Measurements from ENCODE around the gene SMIM35.
A peak's percentile ranks its signal among the peaks of the same experiment; 100 is the strongest.
"Not testable (repeated sequence)": the region's sequence is repeated elsewhere in the genome, so short reads cannot be mapped to it uniquely, and the experiment has no call there.

The SMIM35 gene

GRCh38 chr11:117978291-117978910, 108.4 kb downstream of the SMIM35 start:
- not testable (repeated sequence) for DNase-seq

- not testable (repeated sequence) for DNase-seq
Measured at GRCh38 chr11:117977612-117978264, 109.0 kb downstream of the SMIM35 start.

- DNase-seq = no peak
Measured at GRCh38 chr11:117977029-117977428, 109.7 kb downstream of the SMIM35 start.

- no peak for DNase-seq
Measured at GRCh38 chr11:117976445-117976844, 110.3 kb downstream of the SMIM35 start.

DNA sequence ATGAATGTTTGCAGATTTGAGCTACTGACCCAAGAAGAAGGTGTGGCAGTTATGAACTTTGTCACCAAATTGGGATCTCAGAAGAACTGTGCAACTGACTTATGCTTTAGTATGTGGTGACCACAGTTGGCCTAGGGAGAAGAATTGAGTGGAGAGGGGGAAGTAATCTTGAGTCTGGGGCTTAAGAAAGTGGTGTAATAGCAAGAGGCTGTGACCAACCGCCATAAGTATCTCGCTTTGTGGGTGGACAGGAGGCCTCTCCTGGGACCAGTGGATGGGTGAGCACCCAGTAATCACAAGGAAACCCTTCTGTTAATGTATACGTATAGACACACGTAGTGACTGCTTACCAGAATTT, 113.3 kb downstream of the SMIM35 start:
- no peak for DNase-seq

DNA sequence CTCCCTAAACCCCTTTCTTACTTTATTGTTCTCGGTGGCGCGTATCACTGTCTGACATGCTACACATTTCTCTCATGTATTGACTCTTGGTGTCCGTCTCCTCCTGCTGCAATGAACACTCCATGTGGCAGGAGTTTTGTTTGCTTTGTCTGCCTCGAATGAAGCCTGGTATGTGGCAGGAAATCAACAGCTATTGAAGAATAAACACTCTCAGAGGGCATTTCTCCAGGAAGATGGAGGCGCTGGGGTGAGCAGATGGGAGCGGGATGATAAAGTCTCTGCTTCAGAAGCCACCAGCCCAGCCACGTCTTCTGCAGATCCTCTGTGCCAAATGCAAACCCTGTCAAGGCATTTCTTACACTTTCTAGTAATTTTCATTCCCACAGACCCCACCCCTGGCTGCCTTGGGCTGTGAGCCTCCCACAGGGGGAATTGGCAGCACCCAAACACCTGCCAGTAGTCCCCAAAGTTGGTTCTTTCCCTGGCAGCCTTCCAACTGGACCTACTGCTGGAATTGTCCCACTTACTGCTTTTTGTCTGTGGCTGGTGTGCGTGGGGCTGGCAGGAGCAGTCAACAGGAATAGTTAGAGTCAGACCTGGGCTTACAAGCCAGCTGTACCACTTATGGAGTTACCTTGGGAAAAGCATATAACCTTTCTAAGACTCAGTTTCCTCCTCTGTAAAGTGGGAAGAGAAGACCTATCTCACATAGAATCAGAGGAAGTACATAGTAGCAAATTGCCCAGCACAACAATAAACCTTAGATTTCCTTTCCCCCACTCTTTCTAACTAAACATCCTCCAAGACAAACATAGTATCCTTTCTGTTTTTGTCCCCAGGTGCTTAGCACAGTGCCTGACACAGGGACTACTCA, 113.9 kb downstream of the SMIM35 start:
- no peak for DNase-seq

GRCh38 chr11:117972044-117972443, 114.7 kb downstream of the SMIM35 start:
- DNase-seq = no peak

GRCh38 chr11:117970400-117971024, 116.3 kb downstream of the SMIM35 start:
- DNase-seq = peak; percentile 68

DNA sequence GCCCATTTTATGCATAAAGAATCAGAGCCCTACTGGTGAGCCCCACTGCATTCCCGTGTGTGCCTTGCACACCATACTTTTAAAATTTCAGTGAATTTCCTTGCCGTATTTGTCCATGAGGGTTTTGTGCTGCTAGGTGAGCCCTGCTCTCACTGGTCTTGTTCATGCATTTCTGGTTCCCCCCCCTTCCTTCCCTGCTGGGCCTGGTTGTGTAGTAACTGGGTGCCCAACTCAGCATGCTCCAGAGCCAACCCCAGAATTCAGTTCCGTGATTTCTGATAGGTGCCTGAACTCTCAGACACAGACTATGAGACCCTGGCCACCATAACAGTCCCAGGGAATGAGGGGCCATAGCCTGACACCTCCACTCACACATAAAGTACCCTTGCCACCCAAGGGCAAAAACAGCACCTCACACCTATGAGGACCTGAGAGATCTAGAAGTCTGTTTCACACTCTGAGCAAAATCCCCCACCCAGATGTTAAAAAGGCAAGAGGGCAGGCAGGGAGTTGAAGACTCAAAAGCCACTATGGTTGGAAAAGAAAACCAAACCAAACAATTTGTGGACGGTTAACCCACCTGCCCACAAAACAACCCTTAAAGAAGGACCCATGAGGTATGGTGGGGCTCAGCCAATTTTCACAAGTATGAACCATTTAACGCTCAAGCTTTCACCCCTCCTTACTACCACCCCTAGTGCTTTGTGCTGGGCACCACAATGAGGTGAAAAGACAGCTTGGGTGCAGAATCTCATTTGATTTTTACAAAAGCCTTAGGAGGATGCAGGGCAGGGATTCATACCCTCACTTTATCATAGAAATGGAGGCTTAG, 117.4 kb downstream of the SMIM35 start:
- no peak for DNase-seq

GRCh38 chr11:117966908-117967307, 119.9 kb downstream of the SMIM35 start:
- DNase-seq = no peak

DNA sequence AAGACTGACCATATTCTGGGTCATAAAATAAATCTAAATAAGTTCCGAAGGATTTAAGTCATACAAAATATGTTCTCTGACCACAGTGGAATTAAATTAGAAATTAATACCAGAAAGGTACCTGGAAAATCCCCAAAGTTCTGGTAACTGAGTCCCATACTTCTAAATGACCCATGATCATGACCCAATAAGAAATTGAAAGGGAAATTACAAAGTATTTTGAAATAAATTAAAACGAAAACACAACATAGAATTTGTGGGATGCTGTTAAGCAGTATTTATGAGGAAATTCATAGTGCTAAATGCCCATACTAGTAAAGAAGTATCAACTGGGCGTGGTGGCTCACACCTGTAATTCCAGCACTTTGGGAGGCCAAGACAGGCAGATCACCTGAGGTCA, 123.9 kb downstream of the SMIM35 start:
- DNase-seq = no peak

- no peak for DNase-seq
Measured at GRCh38 chr11:117961896-117962295, 124.9 kb downstream of the SMIM35 start.

- DNase-seq = no peak
Measured at GRCh38 chr11:117960406-117960805, 126.4 kb downstream of the SMIM35 start.

DNA sequence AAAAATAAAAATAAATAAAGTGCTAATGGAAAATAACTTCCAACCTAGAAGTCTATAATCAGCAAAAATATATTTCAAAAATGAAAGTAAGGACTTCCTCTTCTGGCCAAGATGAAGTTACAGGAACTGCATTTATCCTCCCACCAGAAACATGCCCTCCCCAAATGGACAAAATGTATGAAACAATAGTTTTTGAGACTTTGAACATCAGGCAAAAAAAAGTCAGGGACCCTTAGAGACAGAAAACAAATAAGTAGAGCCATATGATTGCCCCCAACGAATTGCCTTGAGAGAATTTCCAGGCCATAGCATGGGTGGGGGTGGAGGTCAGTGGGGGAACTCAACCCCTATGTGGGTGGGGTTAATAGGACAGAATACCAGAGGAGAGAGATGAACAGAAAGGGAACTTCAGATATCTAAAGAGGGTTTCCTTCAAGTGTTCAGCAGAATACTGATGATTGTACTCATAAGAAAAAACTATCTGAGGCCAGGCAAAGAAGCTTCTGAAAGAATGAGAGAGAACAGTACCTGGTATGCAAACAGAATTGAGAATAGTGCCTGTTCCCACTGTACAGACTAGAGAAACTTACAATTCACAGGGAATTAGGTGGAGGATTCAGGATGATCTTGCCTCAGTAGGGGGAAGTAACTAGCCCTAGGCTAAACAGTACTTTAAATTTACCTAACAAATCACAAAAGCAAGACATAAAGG, 127.2 kb downstream of the SMIM35 start:
- no peak for DNase-seq

GRCh38 chr11:117958949-117959348, 127.8 kb downstream of the SMIM35 start:
- DNase-seq = no peak

Measured in CD4-positive, alpha-beta T cell treated with Interleukin-17A for 1 hour (primary cell).